Endometrium (tissue), 2 donors: ENCODE data around the gene UBIAD1.

ENCODE experiments used
- FAIRE-seq: peaks from 2 replicates; lab custom pipeline; 2012; peaks lifted over from hg19 to GRCh38; lab: Jason Lieb, UNC
- donor health status: control.
- donor health status: control.

UBIAD1 gene

DNA sequence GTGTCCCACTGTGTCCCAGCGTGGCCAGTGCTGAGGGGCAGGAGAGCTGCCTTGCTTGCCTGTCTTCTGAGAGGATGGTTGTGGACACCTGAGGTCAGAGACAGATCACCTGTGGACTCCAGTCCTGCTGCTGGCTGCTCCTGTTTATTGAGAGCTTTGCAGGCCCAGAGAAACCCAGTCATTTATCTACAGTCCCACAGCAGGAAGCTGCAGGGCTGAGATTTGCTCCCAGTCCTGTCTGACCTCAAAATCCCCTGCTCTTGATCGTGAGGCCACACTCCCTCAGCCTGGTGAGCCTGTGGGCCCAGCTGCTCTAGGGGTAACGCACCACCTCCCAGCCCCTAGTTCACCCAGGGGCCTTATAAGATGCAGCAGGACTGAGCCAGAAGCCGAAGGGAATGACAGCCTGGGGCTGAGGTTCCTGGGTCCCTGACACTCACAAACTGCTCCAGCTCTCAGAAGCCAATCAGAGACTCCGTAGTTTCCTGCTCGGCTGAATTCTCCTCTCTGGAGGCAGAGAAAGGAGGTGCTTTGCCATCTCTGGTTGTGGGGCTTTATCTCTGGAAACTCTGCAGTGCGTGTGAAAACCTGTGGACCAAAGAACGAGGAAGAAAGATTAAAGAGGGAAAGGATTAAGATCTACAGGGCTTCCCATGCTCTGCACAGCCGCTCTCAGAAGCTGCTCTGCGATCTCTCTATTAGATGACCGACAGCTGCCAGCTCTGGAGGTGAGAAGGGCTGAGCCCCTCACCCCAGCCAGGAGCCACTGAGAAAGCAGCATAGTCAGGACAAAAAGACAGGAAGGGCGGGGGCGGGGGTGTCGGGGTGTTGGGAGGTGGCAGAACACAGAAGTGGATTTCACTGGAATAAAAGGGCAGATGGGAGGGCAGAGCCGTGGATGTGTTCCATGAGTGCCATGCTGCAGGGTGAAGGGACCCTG lies 39.1 kb downstream of the UBIAD1 start:
- FAIRE-seq: no peak

DNA sequence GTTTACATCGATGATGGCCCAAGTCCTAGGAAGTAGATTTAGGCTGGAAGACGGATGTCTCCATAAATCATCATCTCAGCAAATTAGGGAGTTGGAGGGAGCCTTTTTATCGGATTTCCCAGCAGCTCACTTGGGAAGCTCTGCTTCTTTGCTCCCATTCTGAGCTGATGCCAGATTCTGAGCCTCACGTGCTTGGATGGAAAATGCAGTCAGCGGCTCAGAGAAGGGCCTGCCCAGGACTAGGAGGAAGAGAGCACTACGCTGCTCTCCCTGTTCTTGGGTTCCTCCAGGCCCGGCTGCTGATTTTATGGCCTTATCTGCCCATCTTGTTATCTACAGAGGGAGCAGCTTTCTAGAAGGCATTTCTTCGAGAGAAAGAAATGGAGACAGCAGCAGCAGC lies 42.0 kb downstream of the UBIAD1 start:
- FAIRE-seq: no peak

DNA sequence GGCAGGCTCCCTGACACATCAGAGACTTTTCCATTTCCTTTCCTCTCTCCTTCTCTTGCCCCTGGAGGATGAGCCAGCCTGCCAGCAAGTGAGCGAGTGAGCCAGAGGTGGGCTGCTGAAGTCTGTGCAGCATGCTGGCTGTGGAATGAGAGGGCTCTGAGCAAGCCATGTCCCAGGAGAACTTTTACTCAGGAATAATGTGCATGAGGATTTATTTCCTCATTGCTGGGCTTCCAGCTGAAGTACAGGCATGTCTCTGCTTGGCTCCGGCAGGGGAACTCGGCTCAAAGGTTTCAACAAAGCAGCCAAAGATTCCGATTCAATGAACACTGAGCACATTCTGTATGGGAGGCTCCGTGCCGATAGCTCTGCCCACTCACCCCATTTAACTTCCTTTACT lies 43.7 kb downstream of the UBIAD1 start:
- FAIRE-seq: no peak

DNA sequence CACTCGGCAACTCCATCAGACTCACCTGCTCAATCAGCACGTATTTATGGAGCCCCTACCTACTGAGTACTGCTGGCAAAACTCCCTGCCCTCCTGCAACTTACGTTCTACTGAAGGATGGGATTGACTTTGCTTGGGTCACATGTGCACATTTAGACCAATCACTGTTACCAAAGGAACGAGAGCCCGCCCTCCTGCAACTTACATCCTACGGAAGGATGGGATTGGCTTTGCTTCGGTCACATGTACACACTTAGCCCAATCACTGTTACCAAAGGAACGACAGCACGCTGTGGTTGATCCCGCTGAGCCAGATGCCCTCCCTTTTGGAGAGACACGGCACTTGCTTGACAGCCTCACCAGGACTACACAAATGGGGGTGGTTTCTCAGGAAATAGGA lies 46.0 kb downstream of the UBIAD1 start:
- FAIRE-seq: no peak

DNA sequence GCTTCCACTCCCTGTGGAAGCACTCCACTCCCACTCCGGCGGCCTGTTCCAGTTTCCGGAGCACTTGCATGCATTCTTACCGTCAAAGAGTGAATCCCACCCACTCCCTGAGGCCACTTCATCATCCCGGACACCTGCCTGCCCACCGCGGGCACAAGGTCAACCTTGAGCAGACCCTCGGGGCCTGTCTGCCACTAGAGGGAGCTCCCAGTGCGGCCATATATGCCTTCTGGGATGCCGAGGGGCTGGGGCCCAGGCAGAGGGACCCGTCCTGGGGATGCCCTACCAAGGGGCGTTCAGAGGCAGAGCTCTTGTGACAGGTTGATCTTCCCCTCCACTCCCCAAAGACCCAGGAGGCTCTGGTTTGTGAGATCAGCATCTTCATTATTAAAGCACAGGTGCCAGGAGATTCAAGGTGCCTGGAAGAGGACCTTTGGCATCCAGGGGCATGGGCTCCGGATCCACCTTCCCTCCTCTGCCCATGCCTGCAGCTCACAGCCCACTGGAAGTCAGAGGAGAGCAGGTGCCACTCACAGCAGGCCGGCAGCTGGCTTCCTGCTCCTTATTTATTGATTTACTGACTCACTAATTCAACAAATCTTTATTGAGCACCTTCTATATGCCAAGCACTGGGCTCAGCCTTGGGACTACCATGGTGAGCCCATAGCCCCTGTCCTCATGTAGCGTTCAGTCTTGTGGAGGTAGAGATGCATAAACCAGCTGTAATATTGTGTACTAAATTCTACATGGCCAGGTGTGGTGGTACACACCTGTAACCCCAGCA lies 47.3 kb downstream of the UBIAD1 start:
- FAIRE-seq: no peak

DNA sequence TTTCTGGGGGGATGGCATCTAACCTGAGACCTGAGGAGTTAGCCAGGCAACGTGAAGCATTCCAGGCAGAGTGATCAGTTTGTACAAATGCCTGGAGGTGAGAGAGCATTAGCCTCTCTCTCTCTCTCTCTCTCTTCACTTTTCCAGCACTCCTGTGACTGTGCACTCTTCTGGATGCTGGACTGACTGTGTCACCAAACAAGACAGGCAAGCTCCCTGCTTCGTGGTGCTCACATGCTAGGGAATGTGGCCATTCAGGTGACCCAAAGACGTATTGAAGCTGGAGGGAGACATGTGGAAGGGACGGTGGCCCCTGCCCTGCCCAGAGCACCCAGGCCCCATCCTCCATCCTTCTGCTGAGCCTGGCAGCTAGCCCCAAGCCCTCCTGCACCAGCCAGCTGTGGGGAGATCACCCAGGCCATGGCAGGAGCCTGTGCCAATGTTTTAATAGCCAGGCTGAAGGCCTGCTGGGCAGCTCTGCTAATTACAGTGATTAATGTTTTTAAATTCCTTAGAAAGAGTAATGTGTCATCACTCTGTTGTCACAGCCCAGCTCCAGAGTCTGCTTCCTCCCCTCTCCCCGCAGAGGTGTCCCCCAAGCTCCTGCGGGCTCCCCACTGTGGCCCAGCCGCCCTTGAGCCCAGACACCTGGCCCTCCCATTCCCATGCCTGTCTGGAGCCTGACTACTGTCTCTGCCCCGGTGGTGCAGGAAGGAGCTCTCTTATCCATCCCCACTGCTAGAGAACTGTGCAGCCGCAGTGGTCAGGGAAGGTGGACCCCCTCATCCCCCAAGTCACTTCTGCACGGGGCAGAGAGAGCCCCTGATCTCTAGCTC lies 48.9 kb downstream of the UBIAD1 start:
- no peak for FAIRE-seq

DNA sequence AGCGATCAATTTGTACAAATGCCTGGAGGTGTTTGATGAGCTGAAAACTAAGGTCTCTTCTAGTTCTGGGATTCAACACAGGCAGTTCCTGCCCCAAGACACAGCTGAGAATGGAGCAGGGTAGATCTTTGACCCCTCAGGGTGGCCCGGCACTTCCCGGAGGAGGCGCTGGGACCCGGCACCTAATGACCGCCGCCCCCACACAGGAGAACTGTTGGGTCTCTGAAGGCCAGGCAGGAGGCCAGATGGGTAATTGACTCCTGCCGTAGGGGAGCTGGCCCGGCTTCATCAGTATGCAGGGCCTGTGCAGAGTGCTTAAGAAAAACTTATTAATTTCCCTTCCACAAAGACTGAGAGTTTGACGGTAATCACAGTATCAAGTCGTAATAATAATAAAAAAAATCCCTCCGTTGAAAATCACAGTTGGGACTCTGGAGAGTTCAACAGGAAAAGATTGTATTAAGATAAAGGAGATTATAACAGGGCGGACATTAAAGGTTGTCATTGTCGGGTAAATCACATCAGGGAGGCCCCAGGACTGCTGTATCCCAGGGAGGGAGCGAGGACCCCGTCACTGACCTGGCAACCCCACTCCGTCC lies 51.7 kb downstream of the UBIAD1 start:
- FAIRE-seq: no peak

DNA sequence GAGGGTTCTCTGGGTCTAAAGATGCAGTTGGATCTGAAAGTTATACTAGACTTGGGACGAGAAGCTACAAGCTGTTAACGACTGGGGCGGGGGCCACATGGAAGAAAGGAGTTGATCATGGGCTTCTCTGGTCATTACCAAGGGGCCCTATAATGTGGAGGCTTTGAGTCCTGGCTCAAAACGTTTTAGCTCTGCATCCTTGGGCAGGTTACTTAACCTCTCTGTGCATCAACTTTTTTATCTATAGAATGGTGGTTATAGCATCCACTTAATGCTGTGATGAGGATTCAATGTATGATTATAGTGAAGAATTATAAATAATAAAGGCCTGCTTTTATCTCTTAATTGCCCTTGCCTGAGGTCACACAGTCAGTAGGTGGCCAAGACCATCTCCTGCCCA lies 53.1 kb downstream of the UBIAD1 start:
- FAIRE-seq: no peak

DNA sequence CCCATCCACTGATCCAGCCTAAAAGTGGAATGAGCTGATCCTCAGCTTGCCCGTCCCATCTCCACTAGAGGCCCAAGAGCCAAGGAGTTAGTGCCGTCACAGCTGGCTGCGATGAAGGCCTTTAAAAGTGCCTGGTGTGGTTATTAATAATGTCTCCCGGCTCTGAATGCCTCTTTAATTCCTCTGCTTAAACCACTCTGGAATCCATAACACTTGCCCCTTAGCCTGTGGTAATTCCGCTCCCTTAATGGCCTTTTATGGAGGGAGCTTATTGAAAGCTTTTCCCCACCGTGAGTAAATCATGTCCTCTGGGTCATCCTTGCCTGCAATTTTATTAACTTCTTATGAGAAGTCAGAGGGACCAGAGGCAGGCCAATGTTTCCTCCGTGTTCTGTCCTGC lies 55.4 kb downstream of the UBIAD1 start:
- FAIRE-seq: no peak

DNA sequence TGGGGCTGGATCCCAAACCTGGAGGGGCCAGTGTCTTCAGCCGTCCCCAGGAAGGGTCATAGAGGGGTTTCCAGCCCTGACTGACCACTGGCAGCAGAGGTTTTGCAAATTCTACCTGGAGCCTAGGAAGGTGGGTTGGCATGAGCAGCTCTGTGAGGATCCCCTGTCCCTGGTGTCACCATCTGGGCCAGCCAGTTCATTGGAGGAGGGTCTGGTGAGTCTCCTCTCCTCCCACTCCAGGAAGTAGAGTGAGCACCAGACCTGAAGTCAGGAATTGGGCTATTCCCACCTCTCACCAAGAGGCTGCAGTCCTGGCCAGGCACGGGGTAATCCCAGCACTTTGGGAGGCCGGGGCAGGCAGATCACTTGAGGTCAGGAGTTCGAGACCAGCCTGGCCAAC lies 57.4 kb downstream of the UBIAD1 start:
- no peak for FAIRE-seq

DNA sequence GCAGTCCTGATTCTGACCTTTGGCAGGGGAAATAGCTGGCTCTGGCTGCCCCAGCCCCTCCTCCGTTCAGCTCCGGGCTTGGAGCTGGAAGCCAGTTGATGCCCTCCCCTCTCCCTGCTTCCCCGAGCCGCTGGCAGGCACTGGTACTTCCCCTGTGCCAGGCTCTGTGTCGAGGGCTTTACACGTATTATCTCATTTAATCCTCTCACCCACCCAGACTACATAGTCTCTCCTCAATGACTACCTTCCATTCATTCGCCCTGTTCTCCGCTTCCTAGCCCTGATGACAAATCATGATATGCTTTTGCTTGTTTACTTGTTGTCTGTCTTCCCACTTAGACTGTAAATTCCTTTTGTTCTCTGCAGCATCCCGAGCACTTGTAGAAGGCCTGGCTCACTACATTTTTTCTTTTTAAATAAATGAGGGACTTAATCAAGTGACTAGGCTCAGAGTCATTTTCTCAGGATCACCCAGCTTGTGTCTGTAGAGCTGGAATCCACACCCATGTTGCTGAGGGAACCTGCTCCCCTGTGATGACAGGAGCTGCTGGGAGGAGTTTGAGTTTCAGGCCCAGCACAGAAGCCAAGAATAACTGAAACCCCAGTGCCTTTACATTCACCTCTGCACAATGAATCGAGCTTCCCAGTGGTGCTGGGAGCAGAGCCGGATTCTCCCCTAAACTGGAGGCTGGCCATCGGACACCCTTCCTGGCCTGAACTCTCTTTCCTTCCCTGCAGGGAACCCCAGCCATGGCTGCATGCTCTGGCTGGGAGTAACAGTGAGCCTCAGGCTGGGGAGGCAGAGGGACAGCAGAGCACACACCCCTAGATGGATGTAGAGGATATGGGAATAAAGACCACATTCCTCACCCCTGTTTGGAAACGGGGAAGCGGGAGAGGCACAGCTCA lies 58.3 kb downstream of the UBIAD1 start:
- no peak for FAIRE-seq

DNA sequence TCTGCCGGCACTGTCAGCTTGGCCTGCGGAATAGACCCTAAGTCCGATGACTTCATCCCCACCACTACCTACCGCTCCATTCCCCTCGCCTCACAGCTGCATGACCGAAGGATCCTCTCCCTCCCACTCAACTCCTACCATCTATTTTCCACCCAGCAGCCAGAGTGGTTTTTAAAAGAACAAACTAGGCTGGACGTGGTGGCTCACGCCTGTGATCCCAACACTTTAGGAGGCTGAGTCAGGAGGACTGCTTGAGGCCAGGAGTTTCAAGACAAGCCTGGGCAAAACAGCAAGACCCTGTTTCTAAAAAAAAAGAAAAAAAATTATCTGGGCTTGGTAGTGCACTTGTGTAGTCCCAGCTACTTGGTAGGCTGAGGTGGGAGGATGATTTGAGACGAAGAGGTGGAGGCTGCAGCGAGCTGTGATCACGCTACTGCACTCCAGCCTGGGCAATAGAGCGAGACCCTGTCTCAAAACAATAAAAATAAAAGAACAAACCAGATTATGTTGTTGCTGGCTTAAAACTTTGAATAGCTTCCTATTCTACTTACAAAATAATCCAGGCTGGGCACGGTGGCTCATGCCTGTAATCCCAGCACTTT lies 59.0 kb downstream of the UBIAD1 start:
- no peak for FAIRE-seq

DNA sequence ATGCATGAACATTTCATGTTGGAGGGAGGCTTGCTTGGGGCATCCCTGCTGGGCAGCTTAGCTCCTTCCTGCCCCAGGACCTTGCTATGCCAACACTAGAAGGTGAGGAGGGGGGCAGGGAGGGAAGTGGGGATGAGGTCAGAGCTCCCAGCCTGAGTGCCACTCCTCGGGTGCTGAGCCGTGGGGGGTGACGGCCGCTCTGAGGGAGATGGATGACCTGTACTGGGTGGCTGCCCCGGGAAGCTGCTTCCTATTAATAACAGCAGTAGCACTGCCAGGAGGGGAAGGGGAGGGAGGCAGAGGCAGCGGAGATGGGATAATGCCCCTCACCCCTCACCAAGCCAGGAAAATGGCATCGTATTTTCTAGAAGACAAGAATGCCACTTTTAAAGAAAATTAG lies 60.6 kb downstream of the UBIAD1 start:
- FAIRE-seq: no peak

DNA sequence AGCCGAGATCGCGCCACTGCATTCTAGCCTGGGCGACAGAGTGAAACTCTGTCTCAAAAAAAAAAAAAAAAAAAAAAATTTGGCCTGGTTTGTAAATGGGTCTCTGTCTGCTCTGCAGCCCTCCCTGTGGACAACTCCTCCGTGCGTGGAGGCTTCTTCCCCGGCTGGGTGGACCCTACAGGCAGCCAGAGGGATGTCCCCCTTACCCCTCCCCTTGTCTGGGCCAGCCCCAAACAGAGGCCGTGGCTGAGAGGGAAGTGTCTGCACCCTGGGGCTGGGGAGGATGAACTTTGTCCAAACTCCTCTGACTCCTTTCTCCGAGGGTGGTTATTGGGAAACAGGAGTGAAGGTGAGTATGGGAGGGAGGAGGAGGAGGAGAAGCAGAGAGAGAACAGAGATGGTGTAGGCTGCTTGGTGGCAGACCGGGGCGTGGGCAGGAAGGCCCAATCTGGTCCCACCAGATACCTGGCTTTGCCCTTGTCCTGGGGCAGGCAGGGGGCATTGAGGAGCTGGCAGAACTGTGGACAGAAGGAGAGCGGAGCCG lies 61.3 kb downstream of the UBIAD1 start:
- no peak for FAIRE-seq

DNA sequence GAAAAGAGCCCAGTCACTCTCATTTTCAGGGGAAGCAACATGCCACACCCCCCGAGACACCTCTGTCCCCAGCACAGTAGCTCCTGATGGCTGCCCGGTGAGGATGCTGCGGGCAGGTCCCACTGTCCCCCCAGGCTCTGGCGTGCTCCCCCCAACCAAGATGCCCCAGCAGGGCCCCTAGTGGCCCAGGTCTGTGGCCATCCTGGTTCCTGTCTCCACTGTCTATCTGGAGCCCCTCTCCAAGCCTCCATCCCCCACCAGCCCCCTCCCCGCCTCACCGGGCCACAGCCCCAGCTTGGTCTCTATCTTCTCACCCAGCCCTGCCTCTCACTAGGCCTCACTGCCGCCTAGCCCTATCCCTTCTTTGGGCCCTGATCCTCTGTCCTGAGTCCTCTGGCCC lies 61.8 kb downstream of the UBIAD1 start:
- no peak for FAIRE-seq

DNA sequence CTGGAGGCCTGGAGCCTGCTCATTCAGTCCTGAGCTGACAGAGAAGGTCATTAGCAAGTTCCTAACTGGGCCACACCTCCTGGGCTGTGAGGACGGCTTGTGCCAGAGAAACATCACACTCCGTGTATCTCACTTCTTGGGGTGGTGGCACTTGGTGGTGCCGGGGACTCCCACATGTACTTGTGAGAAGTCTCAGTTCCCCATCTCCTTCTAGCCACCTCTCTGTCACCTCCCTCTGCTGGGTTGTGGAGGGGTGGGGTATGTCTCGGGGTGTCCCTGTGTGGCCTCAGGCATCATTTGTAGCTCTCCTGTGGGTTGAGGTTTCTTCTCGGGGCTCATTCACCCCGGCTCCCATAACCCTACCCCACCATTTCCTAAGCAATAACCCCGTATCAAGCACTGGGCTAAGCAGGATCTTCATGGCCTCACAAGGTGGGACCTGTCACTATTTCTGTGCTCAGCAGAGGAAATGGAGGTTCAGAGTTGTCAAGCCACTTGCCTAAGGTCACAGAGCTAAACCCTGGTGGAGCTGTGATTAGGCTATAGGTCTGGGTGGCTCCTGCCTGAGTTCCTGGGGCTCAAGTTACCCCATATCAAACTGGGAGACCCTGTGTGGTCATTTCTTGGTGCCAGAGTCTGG lies 62.5 kb downstream of the UBIAD1 start:
- FAIRE-seq: no peak

DNA sequence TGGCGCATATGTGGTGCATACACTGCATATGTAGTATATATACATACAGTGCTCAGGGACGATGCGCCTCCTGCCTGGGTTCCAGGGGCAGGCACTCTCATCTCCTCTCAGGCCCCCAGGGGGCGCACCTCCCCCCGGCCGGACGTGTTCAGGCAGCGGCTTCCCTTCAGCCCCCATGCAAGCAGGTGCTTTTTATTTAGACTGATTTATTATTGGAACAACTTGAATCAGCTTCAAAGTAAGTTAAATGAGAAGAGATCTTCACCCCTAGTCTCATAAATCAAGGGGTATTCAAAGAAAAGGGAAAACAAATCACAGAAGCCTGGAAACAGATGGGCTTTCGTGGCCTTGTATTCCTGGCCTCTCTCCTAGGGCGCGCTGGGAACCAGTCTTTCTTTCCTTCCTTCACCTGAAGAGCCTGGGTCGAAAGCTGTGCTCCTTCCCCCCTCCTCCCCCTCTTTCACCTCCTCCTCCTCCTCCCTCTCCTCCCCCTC lies 64.6 kb downstream of the UBIAD1 start:
- FAIRE-seq: no peak
